ENCODE measurements around the gene TTLL9.

DNA sequence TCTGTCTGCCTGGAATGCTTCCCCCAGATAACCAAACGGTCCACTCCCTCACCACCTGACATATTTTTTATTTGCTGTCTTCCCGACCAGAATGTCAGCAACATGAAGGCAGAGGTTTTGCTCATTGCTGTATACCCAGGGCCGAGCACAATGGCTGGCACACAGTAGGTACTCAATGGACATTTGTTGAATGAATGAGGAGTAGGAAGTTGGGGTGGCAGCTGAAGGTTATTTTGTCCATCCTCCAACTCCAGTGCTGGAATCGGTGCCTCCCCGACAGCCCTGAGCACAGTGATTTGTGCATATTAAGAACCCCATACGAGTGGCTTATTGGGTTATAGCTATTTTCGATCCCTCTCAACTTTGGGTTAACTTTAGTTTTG lies 10.4 kb upstream of the TTLL9 start:
- no peak for TF ChIP-seq EP300 (IDR thresholded peaks at IDR 0.05)
- TF ChIP-seq, protein P1, sequence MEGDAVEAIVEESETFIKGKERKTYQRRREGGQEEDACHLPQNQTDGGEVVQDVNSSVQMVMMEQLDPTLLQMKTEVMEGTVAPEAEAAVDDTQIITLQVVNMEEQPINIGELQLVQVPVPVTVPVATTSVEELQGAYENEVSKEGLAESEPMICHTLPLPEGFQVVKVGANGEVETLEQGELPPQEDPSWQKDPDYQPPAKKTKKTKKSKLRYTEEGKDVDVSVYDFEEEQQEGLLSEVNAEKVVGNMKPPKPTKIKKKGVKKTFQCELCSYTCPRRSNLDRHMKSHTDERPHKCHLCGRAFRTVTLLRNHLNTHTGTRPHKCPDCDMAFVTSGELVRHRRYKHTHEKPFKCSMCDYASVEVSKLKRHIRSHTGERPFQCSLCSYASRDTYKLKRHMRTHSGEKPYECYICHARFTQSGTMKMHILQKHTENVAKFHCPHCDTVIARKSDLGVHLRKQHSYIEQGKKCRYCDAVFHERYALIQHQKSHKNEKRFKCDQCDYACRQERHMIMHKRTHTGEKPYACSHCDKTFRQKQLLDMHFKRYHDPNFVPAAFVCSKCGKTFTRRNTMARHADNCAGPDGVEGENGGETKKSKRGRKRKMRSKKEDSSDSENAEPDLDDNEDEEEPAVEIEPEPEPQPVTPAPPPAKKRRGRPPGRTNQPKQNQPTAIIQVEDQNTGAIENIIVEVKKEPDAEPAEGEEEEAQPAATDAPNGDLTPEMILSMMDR (IDR thresholded peaks at IDR 0.05), result no peak

All from stomach (tissue), 4 donors.